ENCODE measurements around the gene TUBB1. TPM values are rescaled to one million over a fixed set of nuclear protein-coding genes. Genes with fewer than 3 reads are reported as not detected.

The TUBB1 gene
- total RNA-seq, 2 donors from 2014 or later: not detected

- Mint-ChIP-seq H3K27ac (no peak overlapping the region), H3K36me3 (no peaks in the 10 kb centered on the region), H3K4me3 (no peak overlapping the region), H3K9me3 (no peaks in the 10 kb centered on the region), H3K27me3 (peaks cover 9 to 31% of the 10 kb centered on the region in 2 donors), H3K4me1 (ENCODE audit: low read depth in 2 of 2) (no peaks in the 10 kb centered on the region)
- DNase-seq (ENCODE audit: low spot score): no peak
- no peak for ATAC-seq
These were observed 42.9 kb downstream of the TUBB1 start for GRCh38 chr20:59062081-59062480.

- no peaks in the 10 kb centered on the region for H3K36me3 Mint-ChIP-seq
- H3K4me3 Mint-ChIP-seq: no peak overlapping the region
- H3K9me3 Mint-ChIP-seq: no peaks in the 10 kb centered on the region
- H3K27ac Mint-ChIP-seq: no peak overlapping the region
- no peak for ATAC-seq
- H3K27me3 Mint-ChIP-seq: peaks cover 14 to 36% of the 10 kb centered on the region in 2 donors
- no peak for DNase-seq (ENCODE audit: low spot score)
- no peaks in the 10 kb centered on the region for H3K4me1 Mint-ChIP-seq (ENCODE audit: low read depth in 2 of 2)
These were observed 44.4 kb downstream of the TUBB1 start for GRCh38 chr20:59063358-59064213.

- Mint-ChIP-seq H3K4me3 (no peak overlapping the region), H3K36me3 (no peaks in the 10 kb centered on the region), H3K27ac (no peak overlapping the region), H3K27me3 (peaks cover 14 to 36% of the 10 kb centered on the region in 2 donors), H3K9me3 (no peaks in the 10 kb centered on the region), H3K4me1 (ENCODE audit: low read depth in 2 of 2) (no peaks in the 10 kb centered on the region)
- ATAC-seq (no peak), DNase-seq (ENCODE audit: low spot score) (no peak)
These were observed 45.0 kb downstream of the TUBB1 start for GRCh38 chr20:59064214-59064722.

GRCh38 chr20:59068534-59068933 lies 49.3 kb downstream of the TUBB1 start:
- H3K27ac Mint-ChIP-seq: no peak overlapping the region
- H3K27me3 Mint-ChIP-seq: peaks cover 22 to 26% of the 10 kb centered on the region in 2 donors
- ATAC-seq: no peak
- H3K36me3 Mint-ChIP-seq: no peaks in the 10 kb centered on the region
- no peak overlapping the region for H3K4me3 Mint-ChIP-seq
- DNase-seq (ENCODE audit: low spot score): no peak
- no peaks in the 10 kb centered on the region for H3K4me1 Mint-ChIP-seq (ENCODE audit: low read depth in 2 of 2)
- no peaks in the 10 kb centered on the region for H3K9me3 Mint-ChIP-seq

- H3K4me3 Mint-ChIP-seq: no peak overlapping the region
- H3K36me3 Mint-ChIP-seq: no peaks in the 10 kb centered on the region
- H3K27ac Mint-ChIP-seq: no peak overlapping the region
- ATAC-seq (no peak), DNase-seq (ENCODE audit: low spot score) (no peak)
- H3K27me3 Mint-ChIP-seq: peaks cover 19 to 21% of the 10 kb centered on the region in 2 donors
- no peaks in the 10 kb centered on the region for H3K9me3 Mint-ChIP-seq
- H3K4me1 Mint-ChIP-seq (ENCODE audit: low read depth in 2 of 2): no peaks in the 10 kb centered on the region
These were observed 49.8 kb downstream of the TUBB1 start for GRCh38 chr20:59069026-59069425.

GRCh38 chr20:59071216-59071615 lies 52.0 kb downstream of the TUBB1 start:
- Mint-ChIP-seq H3K27ac (no peak overlapping the region), H3K4me3 (no peak overlapping the region), H3K27me3 (peaks cover 20 to 30% of the 10 kb centered on the region in 2 donors), H3K36me3 (no peaks in the 10 kb centered on the region), H3K4me1 (ENCODE audit: low read depth in 2 of 2) (peaks cover 7 to 17% of the 10 kb centered on the region in 2 donors), H3K9me3 (no peaks in the 10 kb centered on the region)
- ATAC-seq (no peak), DNase-seq (ENCODE audit: low spot score) (no peak)

- no peak overlapping the region for H3K4me3 Mint-ChIP-seq
- peaks cover 11 to 30% of the 10 kb centered on the region in 2 donors for H3K4me1 Mint-ChIP-seq (ENCODE audit: low read depth in 2 of 2)
- no peak for ATAC-seq
- no peaks in the 10 kb centered on the region for H3K9me3 Mint-ChIP-seq
- DNase-seq (ENCODE audit: low spot score): no peak
- H3K27me3 Mint-ChIP-seq: peaks cover 15 to 29% of the 10 kb centered on the region in 2 donors
- no peaks in the 10 kb centered on the region for H3K36me3 Mint-ChIP-seq
- H3K27ac Mint-ChIP-seq: no peak overlapping the region
These were observed 54.4 kb downstream of the TUBB1 start for GRCh38 chr20:59073582-59073981.

GRCh38 chr20:59074456-59074855 lies 55.2 kb downstream of the TUBB1 start:
- no peaks in the 10 kb centered on the region for H3K9me3 Mint-ChIP-seq
- no peak for DNase-seq (ENCODE audit: low spot score)
- peaks cover 13 to 29% of the 10 kb centered on the region in 2 donors for H3K27me3 Mint-ChIP-seq
- ATAC-seq: peak in 1 of 2 donors; percentile 59
- no peak overlapping the region for H3K4me3 Mint-ChIP-seq
- no peaks in the 10 kb centered on the region for H3K36me3 Mint-ChIP-seq
- H3K27ac Mint-ChIP-seq: no peak overlapping the region
- H3K4me1 Mint-ChIP-seq (ENCODE audit: low read depth in 2 of 2): peaks cover 11 to 30% of the 10 kb centered on the region in 2 donors

GRCh38 chr20:59075934-59076508 lies 56.8 kb downstream of the TUBB1 start:
- Mint-ChIP-seq H3K27me3 (peaks cover 11 to 28% of the 10 kb centered on the region in 2 donors), H3K27ac (no peak overlapping the region), H3K36me3 (no peaks in the 10 kb centered on the region), H3K4me1 (ENCODE audit: low read depth in 2 of 2) (peaks cover 11 to 30% of the 10 kb centered on the region in 2 donors), H3K4me3 (peak overlapping the region; percentile 59), H3K9me3 (no peaks in the 10 kb centered on the region)
- DNase-seq (ENCODE audit: low spot score) (no peak), ATAC-seq (peak; percentile 59 to 62)

Other genes starting within 250 kb of the TUBB1 start
- 1 to 10 TPM in 1 of 2 donors, under 1 TPM in 1; 0.29 to 4.7 TPM for gene GNAS-AS1, start 168.5 kb upstream of the TUBB1 start, total RNA-seq
- gene GNAS, start 166.7 kb upstream of the TUBB1 start, total RNA-seq: 100 to 1,000 TPM; 459 to 740 TPM
- 100 to 1,000 TPM in 1 of 2 donors, 10 to 100 TPM in 1; 89.1 to 106 TPM for gene NELFCD, start 38.2 kb upstream of the TUBB1 start, total RNA-seq
- 10 to 100 TPM; 19.2 to 32.8 TPM for gene CTSZ, start 12.2 kb upstream of the TUBB1 start, total RNA-seq
- gene ATP5F1E, start 12.9 kb downstream of the TUBB1 start, total RNA-seq: 10 to 100 TPM; 62.2 to 72.3 TPM
- 10 to 100 TPM; 82.8 to 89.0 TPM for gene PRELID3B, start 23.4 kb downstream of the TUBB1 start, total RNA-seq
- 1 to 10 TPM; 3.3 to 5.7 TPM for gene ZNF831, start 144.4 kb downstream of the TUBB1 start, total RNA-seq